H1 (cell line): Measurements from ENCODE around the gene STRADB. TPM values are rescaled to one million over a fixed set of nuclear protein-coding genes. Genes with fewer than 3 reads are reported as not detected.

Experiments used
- ATF2 ChIP-seq: IDR thresholded peaks from 2 replicates; pipeline ENCODE4 v1.6.1; 2012; ENCODE audit warnings: low read length, inconsistent platforms
- CHD7 ChIP-seq: fragments of 300-600 bp; sonication (generic); IDR thresholded peaks from 2 replicates; pipeline ENCODE4 v1.7.1; 2012; ENCODE audit warnings: low read length, moderate library complexity, mild to moderate bottlenecking, inconsistent platforms; ENCODE audit not compliant: insufficient replicate concordance
- EP300 ChIP-seq, 2 experiments: IDR thresholded peaks; 1 replicate in 1 of 2; 2 replicates in 1 of 2; pipeline ENCODE4 v1.6.1; 2011 to 2012; ENCODE audit warnings: low read depth in 2 of 2, low read length in 2 of 2, mild to moderate bottlenecking in 2 of 2, borderline replicate concordance in 1 of 2, inconsistent platforms in 1 of 2, moderate library complexity in 1 of 2
- POLR2A ChIP-seq, 2 experiments: IDR thresholded peaks; 1 replicate in 1 of 2; 2 replicates in 1 of 2; pipeline ENCODE4 v1.6.1; 2011; ENCODE audit warnings: low read depth in 2 of 2, low read length in 2 of 2, mild to moderate bottlenecking in 2 of 2; ENCODE audit errors: control extremely low read depth in 1 of 2
- RNF2 ChIP-seq: fragments of 200-900, 300-1000 bp; sonication (generic); IDR thresholded peaks from 2 replicates; pipeline ENCODE4 v1.7.1; 2016; ENCODE audit warnings: borderline replicate concordance, low read depth, mild to moderate bottlenecking, antibody characterized with exemption, low read length; ENCODE audit not compliant: poor library complexity, severe bottlenecking; ENCODE audit errors: missing control alignments
- USF2 ChIP-seq: IDR thresholded peaks from 2 replicates; pipeline ENCODE4 v1.6.1; 2011; ENCODE audit warnings: low read length, improper control_type of control experiment
- polyA plus RNA-seq, 7 experiments: library from polyadenylated mRNA; depleted of rRNA in 3 of 7; stranded (reverse) in 5 of 7; unstranded in 2 of 7; fragments of >200 nt in 5 of 7; fragments of 200-250 nt in 2 of 7; gene quantifications; 1 replicate in 5 of 7; 2 replicates in 1 of 7; 4 replicates in 1 of 7; pipeline versions ENCODE4 v1.2.1 to v1.2.3, GENCODE V29; 2011 to 2013; ENCODE audit warnings: missing spikeins in 2 of 7, mixed read lengths in 2 of 7
- total RNA-seq: library from RNA; stranded (reverse); fragmentation: NEBNext Ultra II Directional; extraction: Animal tissue kit (Norgen Biotek cat#: 25700); gene quantifications from 2 replicates; pipeline ENCODE4 v1.2.1, GENCODE V29; 2021

Gene STRADB
- total and polyA plus RNA-seq, 2 of the 8 experiments (the other 6 are each of a cell fraction or from before 2014, with no cell fraction given): 20.9 to 34.9 TPM

- no peak for TF ChIP-seq CHD7
- TF ChIP-seq POLR2A (IDR thresholded peaks at IDR 0.05; ENCODE audit: control extremely low read depth in 1 of 2, low read depth in 2 of 2, low read length in 2 of 2): no peak
- TF ChIP-seq USF2: no peak
- TF ChIP-seq RNF2: no peak
- TF ChIP-seq EP300 (IDR thresholded peaks at IDR 0.05; ENCODE audit: borderline replicate concordance in 1 of 2, low read depth in 2 of 2, low read length in 2 of 2): no peak
- no peak for TF ChIP-seq ATF2
Observed at GRCh38 chr2:201452922-201453643, 1.5 kb downstream of the STRADB start (continued).
